Uterus (tissue), 4 donors: ENCODE measurements around the gene BLACAT1. TPM values are rescaled to one million over a fixed set of nuclear protein-coding genes. Genes with fewer than 3 reads are reported as not detected.

Experiments
- DNase-seq, 2 donors: peaks; one replicate each; pipeline ENCODE4 v3.0.0-alpha.2; 2019 to 2020
- H3K27ac ChIP-seq, 2 donors: fragments of 200-600 bp; sonication (generic); 1 replicate in 1 of 2; 2 replicates in 1 of 2; pipeline ENCODE4 v1.5.1; 2016 to 2018
- H3K27me3 ChIP-seq, 2 donors: fragments of 200-600 bp; sonication (generic); one replicate each; pipeline ENCODE4 v1.5.1; 2018 to 2019; ENCODE audit warnings: control low read depth in 1 of 2
- H3K36me3 ChIP-seq, 2 donors: fragments of 200-600 bp; sonication (generic); one replicate each; pipeline ENCODE4 v1.5.1; 2019; ENCODE audit warnings: control low read depth in 1 of 2
- H3K4me1 ChIP-seq, 2 donors: fragments of 200-600 bp; sonication (generic); one replicate each; pipeline ENCODE4 v1.5.1; 2018 to 2019; ENCODE audit warnings: control low read depth in 1 of 2
- H3K4me3 ChIP-seq, 2 donors: fragments of 200-600 bp; sonication (generic); 1 replicate in 1 of 2; 2 replicates in 1 of 2; pipeline ENCODE4 v1.5.1; 2018 to 2019; ENCODE audit warnings: mild to moderate bottlenecking in 1 of 2
- H3K9me3 ChIP-seq, 2 donors: fragments of 200-600 bp; sonication (generic); one replicate each; pipeline ENCODE4 v1.5.1; 2019; ENCODE audit warnings: control low read depth in 1 of 2
- CTCF ChIP-seq, 4 experiments: fragments of 200-600 bp in 2 of 4; fragments of 450-650 bp in 2 of 4; sonication (generic) in 2 of 4; IDR thresholded peaks; one replicate each; pipeline ENCODE4 v1.5.1; 2016 to 2019; ENCODE audit warnings: antibody characterized with exemption in 4 of 4, mild to moderate bottlenecking in 2 of 4, moderate library complexity in 1 of 4
- POLR2A ChIP-seq, 2 donors: fragments of 450-650 bp; IDR thresholded peaks; one replicate each; pipeline ENCODE4 v1.6.1; 2016; ENCODE audit warnings: antibody characterized with exemption in 2 of 2, mild to moderate bottlenecking in 1 of 2, moderate library complexity in 1 of 2
- intact Hi-C: fragments of 100-400 bp; cut with DNase I; formaldehyde crosslinking; loops from one replicate; pipeline ENCODE4 v1.15.1; 2023; ENCODE audit warnings: low total_unique reads
- total RNA-seq, 4 donors: library from RNA; depleted of rRNA in 3 of 4; stranded (reverse); fragments of >200 nt in 3 of 4; gene quantifications; one replicate each; pipeline versions ENCODE4 v1.1.0 to v1.2.4, GENCODE V29; 2014 to 2023
- donor health status: DM: yes; HTN: yes; CAD: no.

BLACAT1 gene
- total RNA-seq, 4 donors from 2014 or later = 0.52 to 1.0 TPM; not detected in 2

GRCh38 chr1:205473966-205474365 is 18.1 kb upstream of the BLACAT1 start:
- Histone ChIP-seq H3K9me3 (no peaks in the 10 kb centered on the region), H3K36me3 (no peaks in the 10 kb centered on the region), H3K4me1 (no peaks in the 10 kb centered on the region), H3K27ac (no peak overlapping the region), H3K4me3 (no peak overlapping the region), H3K27me3 (no peaks in the 10 kb centered on the region)
- no peak for DNase-seq
- TF ChIP-seq POLR2A (IDR thresholded peaks at IDR 0.05) (no peak), CTCF (IDR thresholded peaks at IDR 0.05) (no peak)
- intact Hi-C loops = no loop called here

- DNase-seq = no peak
- H3K27me3 ChIP-seq = no peaks in the 10 kb centered on the region
- TF ChIP-seq POLR2A (IDR thresholded peaks at IDR 0.05) (no peak), CTCF (IDR thresholded peaks at IDR 0.05) (no peak)
- H3K36me3 ChIP-seq = no peaks in the 10 kb centered on the region
- intact Hi-C loops = no loop called here
- H3K4me3 ChIP-seq = no peak overlapping the region
- no peak overlapping the region for H3K27ac ChIP-seq
- H3K4me1 ChIP-seq = no peaks in the 10 kb centered on the region
- H3K9me3 ChIP-seq = no peaks in the 10 kb centered on the region
Observed at GRCh38 chr1:205473475-205473874, 17.6 kb upstream of the BLACAT1 start.

- H3K27ac ChIP-seq = no peak overlapping the region
- H3K27me3 ChIP-seq = no peaks in the 10 kb centered on the region
- DNase-seq = no peak
- no peaks in the 10 kb centered on the region for H3K4me1 ChIP-seq
- TF ChIP-seq POLR2A (IDR thresholded peaks at IDR 0.05) = no peak
- TF ChIP-seq CTCF (IDR thresholded peaks at IDR 0.05) = no peak
- H3K36me3 ChIP-seq = no peaks in the 10 kb centered on the region
- H3K4me3 ChIP-seq = no peak overlapping the region
- H3K9me3 ChIP-seq = no peaks in the 10 kb centered on the region
- intact Hi-C loops = no loop called here
Observed at GRCh38 chr1:205472737-205473441, 17.0 kb upstream of the BLACAT1 start.

DNA sequence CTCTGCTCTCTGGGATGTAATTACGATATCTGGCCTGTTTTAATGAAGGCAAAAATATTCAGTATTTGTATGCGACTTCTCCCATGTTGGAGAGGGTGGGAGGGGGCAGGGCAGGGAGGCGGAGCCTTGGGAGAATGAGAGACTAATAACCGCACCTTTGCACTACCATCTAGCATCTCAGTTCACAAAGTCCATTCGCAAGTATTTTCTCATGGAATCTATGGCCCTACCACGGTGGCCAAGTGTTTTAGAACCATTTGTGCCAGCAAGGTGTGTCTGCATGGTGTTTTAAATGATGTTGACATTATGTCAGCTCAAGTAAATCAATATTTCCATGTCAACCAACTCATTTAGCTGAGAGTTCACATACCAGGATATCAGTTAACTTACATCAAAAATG is 14.3 kb upstream of the BLACAT1 start:
- Histone ChIP-seq H3K27me3 (no peaks in the 10 kb centered on the region), H3K9me3 (no peaks in the 10 kb centered on the region), H3K36me3 (no peaks in the 10 kb centered on the region), H3K4me3 (no peak overlapping the region), H3K4me1 (no peaks in the 10 kb centered on the region), H3K27ac (no peak overlapping the region)
- no peak for TF ChIP-seq CTCF (IDR thresholded peaks at IDR 0.05)
- intact Hi-C loops = no loop called here
- DNase-seq = no peak

- DNase-seq = no peak
- no peaks in the 10 kb centered on the region for H3K4me1 ChIP-seq
- H3K4me3 ChIP-seq = no peak overlapping the region
- no peaks in the 10 kb centered on the region for H3K9me3 ChIP-seq
- H3K36me3 ChIP-seq = no peaks in the 10 kb centered on the region
- TF ChIP-seq POLR2A (IDR thresholded peaks at IDR 0.05) (no peak), CTCF (IDR thresholded peaks at IDR 0.05) (no peak)
- intact Hi-C loops = no loop called here
- H3K27ac ChIP-seq = no peak overlapping the region
- H3K27me3 ChIP-seq = no peaks in the 10 kb centered on the region
Observed at GRCh38 chr1:205466595-205467220, 10.9 kb upstream of the BLACAT1 start.
